Fibroblast of villous mesenchyme (primary cell): ENCODE measurements around the gene KLHL40. TPM values are rescaled to one million over a fixed set of nuclear protein-coding genes. Genes with fewer than 3 reads are reported as not detected.

Experiments used
- DNase-seq: peaks from one replicate; pipeline ENCODE4 v3.0.0-alpha.2; 2010; ENCODE audit warnings: low read depth
- H3K4me3 ChIP-seq: 2 replicates; pipeline ENCODE4 v1.5.1; 2011; ENCODE audit warnings: low read depth, mild to moderate bottlenecking, low read length
- CTCF ChIP-seq: IDR thresholded peaks from 2 replicates; pipeline ENCODE4 v1.5.1; 2012; ENCODE audit warnings: low read depth, mild to moderate bottlenecking, low read length; ENCODE audit not compliant: insufficient read depth
- total RNA-seq: library from RNA; depleted of rRNA; stranded (reverse); fragments of >200 nt; gene quantifications from 2 replicates; pipeline ENCODE4 v1.2.3, GENCODE V29; 2012

KLHL40 gene
- total RNA-seq, 1 donor, result not detected

GRCh38 chr3:42735019-42735418, 49.7 kb downstream of the KLHL40 start:
- no peak overlapping the region for H3K4me3 ChIP-seq
- no peak for DNase-seq
- no peak for TF ChIP-seq CTCF

GRCh38 chr3:42735615-42736014, 50.3 kb downstream of the KLHL40 start:
- TF ChIP-seq CTCF, result no peak
- no peak overlapping the region for H3K4me3 ChIP-seq
- DNase-seq, result no peak

- DNase-seq, result no peak
- H3K4me3 ChIP-seq, result no peak overlapping the region
- TF ChIP-seq CTCF, result no peak
These were observed 50.7 kb downstream of the KLHL40 start for GRCh38 chr3:42736081-42736480.

GRCh38 chr3:42736531-42736930, 51.2 kb downstream of the KLHL40 start:
- H3K4me3 ChIP-seq, result no peak overlapping the region
- no peak for DNase-seq
- TF ChIP-seq CTCF, result no peak

- no peak for TF ChIP-seq CTCF
- DNase-seq, result no peak
These were observed 54.2 kb downstream of the KLHL40 start for GRCh38 chr3:42739401-42740158.

GRCh38 chr3:42741796-42742195, 56.5 kb downstream of the KLHL40 start:
- H3K4me3 ChIP-seq, result no peak overlapping the region
- DNase-seq, result no peak
- no peak for TF ChIP-seq CTCF

More at GRCh38 chr3:42739401-42740158, 54.2 kb downstream of the KLHL40 start:
- no peak overlapping the region for H3K4me3 ChIP-seq

Other genes starting within 250 kb of the KLHL40 start
- 0.32 TPM in 1 of 2 replicates, not detected in the other for gene VIPR1, start 182.9 kb upstream of the KLHL40 start, total RNA-seq
- gene SEC22C, start 103.6 kb upstream of the KLHL40 start, total RNA-seq, result 69.3 and 78.6 TPM in 2 replicates
- gene SS18L2, start 94.7 kb upstream of the KLHL40 start, total RNA-seq, result 10.3 and 24.6 TPM in 2 replicates
- 69.6 and 82.9 TPM in 2 replicates for gene NKTR, start 84.9 kb upstream of the KLHL40 start, total RNA-seq
- 25.4 and 25.9 TPM in 2 replicates for gene ZBTB47, start 31.8 kb upstream of the KLHL40 start, total RNA-seq
- gene HHATL, start 17.3 kb downstream of the KLHL40 start, total RNA-seq, result not detected in 2 replicates
- gene CCDC13, start 87.7 kb downstream of the KLHL40 start, total RNA-seq, result 0.43 and 0.64 TPM in 2 replicates
- 130 and 184 TPM in 2 replicates for gene HIGD1A, start 119.0 kb downstream of the KLHL40 start, total RNA-seq
- gene ACKR2, start 123.9 kb downstream of the KLHL40 start, total RNA-seq, result under 0.01 TPM in 1 of 2 replicates, not detected in the other
- gene CYP8B1, start 190.3 kb downstream of the KLHL40 start, total RNA-seq, result not detected in 2 replicates
- gene ZNF662, start 220.6 kb downstream of the KLHL40 start, total RNA-seq, result 3.5 and 3.9 TPM in 2 replicates